ENCODE results near the gene KEAP1. TPM values are rescaled to one million over a fixed set of nuclear protein-coding genes. Genes with fewer than 3 reads are reported as not detected.

KEAP1 gene

Small RNAs within 50 kb of the gene (small RNA-seq; reads per million reads assigned to genes)
- gene MIR1238 (ENCODE audit: low read depth), result not detected
- gene RNU7-140P (ENCODE audit: low read depth), result not detected
